ENCODE data around the gene ACTR2.
A peak's percentile ranks its signal among the peaks of the same experiment; 100 is the strongest.
"Not testable (repeated sequence)": the region's sequence is repeated elsewhere in the genome, so short reads cannot be mapped to it uniquely, and the experiment has no call there.

Gene ACTR2

GRCh38 chr2:65314801-65315441 lies 87.3 kb downstream of the ACTR2 start:
- no peak for DNase-seq

GRCh38 chr2:65316072-65316471 lies 88.4 kb downstream of the ACTR2 start:
- DNase-seq = no peak

- DNase-seq = not testable (repeated sequence)
These were observed 89.7 kb downstream of the ACTR2 start for GRCh38 chr2:65317351-65317750.

- no peak for DNase-seq
These were observed 90.2 kb downstream of the ACTR2 start for GRCh38 chr2:65317841-65318240.

- DNase-seq = no peak
These were observed 91.5 kb downstream of the ACTR2 start for GRCh38 chr2:65319072-65319673.

GRCh38 chr2:65319674-65320041 lies 92.0 kb downstream of the ACTR2 start:
- DNase-seq = no peak

GRCh38 chr2:65320042-65320725 lies 92.6 kb downstream of the ACTR2 start:
- DNase-seq = peak; percentile 21

Data from inflammatory macrophage treated with lipopolysaccharide for 4 hours (primary cell).